ENCODE results near the gene IFITM1.

- TF ChIP-seq POLR2AphosphoS5 (IDR thresholded peaks at IDR 0.05; ENCODE audit: insufficient read depth, low read depth, low read length) (no peak), MYC (IDR thresholded peaks at IDR 0.05; ENCODE audit: low read depth, low read length) (no peak), POLR2A (IDR thresholded peaks at IDR 0.05; ENCODE audit: low read depth, low read length) (no peak), EZH2 (IDR thresholded peaks at IDR 0.05; ENCODE audit: borderline replicate concordance, low read depth, low read length, severe bottlenecking) (no peak), MAX (IDR thresholded peaks at IDR 0.05; ENCODE audit: insufficient read depth, insufficient read length) (no peak), FOS (IDR thresholded peaks at IDR 0.05; ENCODE audit: borderline replicate concordance, insufficient read depth, low read length) (no peak), JUN (IDR thresholded peaks at IDR 0.05; ENCODE audit: borderline replicate concordance, insufficient read depth, insufficient read length, low read depth) (no peak)
- TF ChIP-seq, protein P1, sequence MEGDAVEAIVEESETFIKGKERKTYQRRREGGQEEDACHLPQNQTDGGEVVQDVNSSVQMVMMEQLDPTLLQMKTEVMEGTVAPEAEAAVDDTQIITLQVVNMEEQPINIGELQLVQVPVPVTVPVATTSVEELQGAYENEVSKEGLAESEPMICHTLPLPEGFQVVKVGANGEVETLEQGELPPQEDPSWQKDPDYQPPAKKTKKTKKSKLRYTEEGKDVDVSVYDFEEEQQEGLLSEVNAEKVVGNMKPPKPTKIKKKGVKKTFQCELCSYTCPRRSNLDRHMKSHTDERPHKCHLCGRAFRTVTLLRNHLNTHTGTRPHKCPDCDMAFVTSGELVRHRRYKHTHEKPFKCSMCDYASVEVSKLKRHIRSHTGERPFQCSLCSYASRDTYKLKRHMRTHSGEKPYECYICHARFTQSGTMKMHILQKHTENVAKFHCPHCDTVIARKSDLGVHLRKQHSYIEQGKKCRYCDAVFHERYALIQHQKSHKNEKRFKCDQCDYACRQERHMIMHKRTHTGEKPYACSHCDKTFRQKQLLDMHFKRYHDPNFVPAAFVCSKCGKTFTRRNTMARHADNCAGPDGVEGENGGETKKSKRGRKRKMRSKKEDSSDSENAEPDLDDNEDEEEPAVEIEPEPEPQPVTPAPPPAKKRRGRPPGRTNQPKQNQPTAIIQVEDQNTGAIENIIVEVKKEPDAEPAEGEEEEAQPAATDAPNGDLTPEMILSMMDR (IDR thresholded peaks at IDR 0.05; ENCODE audit: extremely low read depth in 1 of 2, insufficient read depth in 1 of 2, low read depth in 1 of 2, low read length in 2 of 2), result no peak
Measured at GRCh38 chr11:315516-315994, 1.7 kb downstream of the IFITM1 start.
